HG02571 (cell line): ENCODE results near the gene P4HA1.
"Not testable (repeated sequence)": the region's sequence is repeated elsewhere in the genome, so short reads cannot be mapped to it uniquely, and the experiment has no call there.

Source experiments
- ATAC-seq: cut with Tn5 transposase; IDR thresholded peaks from one replicate; pipeline ENCODE4 v1.9.1; 2021; ENCODE audit warnings: mild to moderate bottlenecking, moderate library complexity; ENCODE audit not compliant: unreplicated experiment

Gene P4HA1

DNA sequence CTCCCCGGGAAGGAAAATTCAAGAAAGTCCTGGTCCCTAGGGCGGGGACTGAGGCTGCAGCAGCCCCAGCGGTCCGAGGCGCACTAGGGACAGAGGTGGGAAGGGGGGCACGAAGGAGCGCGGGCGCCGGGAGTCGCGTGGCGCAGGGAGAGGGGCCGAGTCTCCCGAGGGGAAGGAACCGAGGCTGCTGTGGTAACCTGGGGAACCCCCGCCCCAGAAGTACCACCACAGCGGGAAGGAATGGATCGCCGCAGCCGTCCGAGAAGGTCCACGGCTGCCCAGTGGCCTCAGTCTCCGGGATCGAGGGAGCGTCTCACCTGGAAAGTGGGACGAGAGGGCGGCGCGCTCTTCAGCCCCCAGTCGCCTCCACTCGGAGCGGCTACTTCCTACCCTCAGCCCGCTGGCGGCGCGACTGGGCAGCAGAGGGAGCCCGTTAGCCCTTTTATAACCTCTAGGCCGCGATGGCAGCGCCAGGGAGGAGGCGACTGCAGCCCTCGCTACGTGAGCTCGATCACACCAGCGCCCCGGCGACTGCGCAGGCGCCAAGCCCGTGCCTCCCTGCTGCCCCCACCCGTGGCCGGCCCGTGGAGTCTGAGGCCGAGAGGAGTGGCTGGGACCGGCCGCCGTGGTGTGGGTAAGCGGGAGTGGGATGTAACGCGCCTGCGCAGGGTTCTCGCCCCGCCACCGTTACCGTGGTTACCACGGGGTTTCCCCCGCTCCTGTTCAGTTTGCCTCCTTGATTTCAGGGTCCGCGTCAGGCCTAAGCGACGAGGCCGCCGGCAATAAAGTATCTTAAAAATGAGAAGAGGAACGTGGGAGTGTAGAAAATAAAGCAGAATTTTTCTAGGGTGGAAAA is at the start of gene P4HA1:
P4HA1 (minus strand) TSS at position 418 of the 856 bp plus-strand sequence. CDS start 21,983 bp downstream, outside the sequence.
- ATAC-seq = peak; percentile 81

GRCh38 chr10:73141603-73142002 is 44.9 kb upstream of the P4HA1 start:
- ATAC-seq = no peak

GRCh38 chr10:73139251-73139650 is 42.6 kb upstream of the P4HA1 start:
- no peak for ATAC-seq

GRCh38 chr10:73136627-73137026 is 40.0 kb upstream of the P4HA1 start:
- ATAC-seq = no peak

- ATAC-seq = no peak
These were observed 38.1 kb upstream of the P4HA1 start for GRCh38 chr10:73134727-73135126.

DNA sequence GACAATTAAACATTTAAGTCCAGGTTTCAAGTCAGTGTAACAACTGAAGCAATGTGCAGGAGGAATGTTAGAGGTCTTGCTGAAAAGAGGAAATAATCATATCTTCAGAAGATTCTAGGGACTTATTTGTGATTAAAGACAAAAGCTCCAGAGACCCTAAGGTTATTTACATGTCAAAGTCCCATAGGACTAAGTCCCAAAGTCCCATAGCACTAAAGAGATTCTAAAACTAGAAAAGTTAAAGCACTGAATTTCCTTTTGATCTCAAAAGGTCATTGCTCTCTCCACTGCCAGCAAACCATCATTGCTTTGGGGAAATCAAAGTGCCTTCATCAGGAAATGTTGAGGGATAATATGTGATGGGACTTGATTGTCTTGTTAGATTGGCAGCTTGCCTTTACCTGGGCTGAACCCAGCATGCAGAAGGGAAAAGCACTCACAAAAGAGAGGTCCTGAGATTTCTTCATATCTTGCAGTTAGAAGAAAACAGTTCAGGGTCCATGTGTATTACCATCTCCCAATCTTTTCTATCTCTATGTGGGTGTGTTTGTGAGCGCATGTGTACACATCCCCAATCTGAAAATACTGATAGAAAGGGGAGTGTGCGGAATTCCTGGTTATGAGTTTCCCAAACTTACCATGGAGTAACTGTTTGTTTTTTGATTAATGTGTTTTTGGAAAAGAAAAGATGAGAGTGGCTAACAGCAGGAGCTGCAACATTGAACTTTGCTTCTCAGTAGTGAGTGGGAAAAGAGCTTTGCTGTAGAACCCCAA is 35.4 kb upstream of the P4HA1 start:
- no peak for ATAC-seq

GRCh38 chr10:73131301-73131700 is 34.6 kb upstream of the P4HA1 start:
- no peak for ATAC-seq

DNA sequence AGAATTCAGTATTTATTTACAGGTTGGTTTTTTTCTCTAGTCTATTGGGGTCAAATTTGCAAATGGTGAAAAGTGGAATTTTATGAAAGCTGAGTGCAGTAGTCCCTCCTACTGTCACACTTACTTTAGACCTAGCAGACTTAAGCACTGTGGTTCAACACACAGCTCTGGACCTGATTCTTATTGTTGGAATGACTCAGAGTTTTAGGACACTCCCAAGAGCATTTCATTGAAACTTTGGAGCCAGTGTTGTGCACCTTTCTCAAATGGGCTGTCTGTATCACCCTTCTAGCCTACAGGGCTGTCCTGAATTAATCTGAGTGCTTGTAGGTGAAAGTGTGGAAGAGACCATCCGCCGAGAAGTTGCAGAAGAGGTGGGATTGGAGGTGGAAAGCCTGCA is 29.7 kb upstream of the P4HA1 start:
- ATAC-seq = no peak

DNA sequence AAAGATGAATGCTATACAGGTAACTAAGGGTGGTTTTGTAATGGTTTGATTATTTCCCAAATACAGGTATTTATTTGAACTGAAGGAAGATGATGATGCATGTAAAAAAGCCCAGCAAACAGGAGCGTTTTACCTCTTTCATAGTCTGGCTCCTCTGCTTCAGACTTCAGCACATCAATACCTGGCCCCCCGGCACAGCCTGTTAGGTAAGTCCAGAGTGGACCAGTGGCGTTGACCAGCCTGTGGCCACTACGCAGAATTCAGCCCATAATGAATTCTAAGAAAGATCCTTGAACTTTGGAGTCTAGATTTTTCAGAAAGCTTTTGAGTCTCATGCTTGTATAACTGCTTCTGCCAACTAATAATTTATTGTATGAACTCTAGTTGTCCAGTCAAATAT is 23.3 kb upstream of the P4HA1 start:
- no peak for ATAC-seq

- no peak for ATAC-seq
These were observed 22.8 kb upstream of the P4HA1 start for GRCh38 chr10:73119457-73119856.

- ATAC-seq = peak; percentile 78
These were observed 21.5 kb upstream of the P4HA1 start for GRCh38 chr10:73117976-73118743.

- no peak for ATAC-seq
These were observed 19.4 kb upstream of the P4HA1 start for GRCh38 chr10:73116017-73116416.

- ATAC-seq = no peak
These were observed 16.9 kb upstream of the P4HA1 start for GRCh38 chr10:73113551-73113950.

DNA sequence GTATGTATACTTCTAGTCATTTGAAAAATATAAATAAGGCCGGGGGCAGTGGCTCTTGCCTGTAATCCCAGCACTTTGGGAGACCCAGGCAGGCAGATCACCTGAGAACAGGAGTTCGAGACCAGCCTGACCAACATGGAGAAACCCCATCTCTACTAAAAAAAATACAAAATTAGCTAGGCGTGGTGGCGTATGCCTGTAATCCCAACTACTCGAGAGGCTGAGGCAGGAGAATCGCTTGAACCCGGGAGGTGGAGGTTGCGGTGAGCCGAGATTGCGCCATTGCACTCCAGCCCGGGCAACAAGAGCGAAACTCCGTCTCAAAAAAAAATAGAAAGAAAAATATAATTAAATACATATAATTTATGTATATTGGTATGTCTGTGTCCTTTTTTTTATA is 15.4 kb upstream of the P4HA1 start:
- not testable (repeated sequence) for ATAC-seq

DNA sequence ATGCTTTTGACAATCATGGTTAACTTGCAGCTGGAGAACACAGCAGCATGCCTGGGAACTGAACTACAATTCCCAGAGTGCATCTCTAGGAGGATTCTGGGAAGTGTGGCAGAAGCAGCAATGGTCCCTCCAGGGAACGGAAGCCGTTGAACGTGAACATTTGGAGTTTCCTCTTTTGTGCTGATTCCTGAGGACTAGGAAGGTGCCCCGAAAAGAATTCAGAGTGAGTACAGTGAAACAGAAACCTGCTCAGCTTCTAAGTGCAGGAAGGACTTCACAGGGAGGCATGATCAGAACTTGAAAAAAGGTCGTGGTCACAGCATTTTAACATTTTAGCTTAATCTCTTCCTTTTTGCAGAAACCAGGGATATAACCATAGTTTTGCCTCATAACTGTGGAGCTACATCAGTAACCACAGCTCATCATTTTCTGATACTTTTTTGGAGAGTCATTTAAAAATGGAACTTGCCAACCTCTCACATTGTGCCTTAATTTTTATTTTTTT is 13.7 kb upstream of the P4HA1 start, which contains the start of gene NUDT13:
NUDT13 (plus strand) TSS at position 111 of the 505 bp plus-strand sequence. CDS start 3,911 bp downstream, outside the sequence.
- ATAC-seq = peak; percentile 69

DNA sequence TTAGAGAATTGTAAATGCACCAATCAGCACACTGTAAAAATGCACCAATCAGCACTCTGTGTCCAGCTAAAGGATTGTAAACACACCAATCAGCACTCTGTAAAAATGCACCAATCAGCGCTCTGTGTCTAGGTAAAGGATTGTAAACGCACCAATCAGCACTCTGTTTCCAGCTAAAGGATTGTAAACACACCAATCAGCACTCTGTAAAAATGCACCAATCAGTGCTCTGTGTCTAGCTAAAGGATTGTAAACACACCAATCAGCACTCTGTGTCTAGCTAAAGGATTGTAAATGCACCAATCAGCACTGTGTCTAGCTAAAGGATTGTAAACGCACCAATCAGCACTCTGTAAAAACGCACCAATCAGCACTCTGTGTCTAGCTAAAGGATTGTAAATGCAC is 12.6 kb upstream of the P4HA1 start:
- not testable (repeated sequence) for ATAC-seq

DNA sequence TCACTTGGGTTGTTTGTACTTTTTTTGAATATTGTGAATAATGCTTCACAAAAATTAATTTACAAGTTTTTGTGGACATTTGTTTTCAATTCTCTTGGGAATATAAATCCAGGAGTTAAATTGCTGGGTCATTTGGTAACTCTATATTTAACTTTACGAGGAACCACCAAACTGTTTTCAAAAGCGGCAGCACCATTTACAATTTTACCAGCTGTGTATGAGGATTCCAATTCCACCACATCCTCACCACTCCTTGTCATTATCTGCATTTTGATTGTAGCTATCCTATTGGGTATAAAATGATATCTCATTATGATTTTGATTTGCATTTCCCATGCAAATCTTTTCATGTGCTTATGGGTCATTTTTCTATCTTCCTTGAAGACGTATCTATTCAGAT is 9.6 kb upstream of the P4HA1 start:
- no peak for ATAC-seq

DNA sequence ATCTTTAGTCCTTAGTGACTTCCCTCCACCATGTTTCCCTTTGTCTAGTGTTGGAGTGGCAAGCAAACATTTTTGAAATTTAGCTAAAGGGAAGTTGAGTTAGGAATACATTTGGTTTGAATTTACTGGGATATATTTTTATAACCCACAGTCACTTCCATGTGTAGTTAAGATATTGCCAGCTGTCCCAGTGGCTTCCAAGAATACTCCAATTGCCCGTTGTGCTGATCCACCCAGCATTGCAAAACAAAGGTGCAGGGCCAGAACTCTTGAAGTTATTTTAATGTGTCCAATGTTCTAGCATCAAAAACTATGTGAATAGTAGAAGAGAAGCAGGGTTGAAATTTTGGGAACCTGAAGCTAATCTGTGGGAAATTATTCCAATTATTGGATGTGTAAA is 2.5 kb upstream of the P4HA1 start:
- no peak for ATAC-seq

GRCh38 chr10:73097305-73097670 is 622 bp upstream of the P4HA1 start:
- no peak for ATAC-seq

DNA sequence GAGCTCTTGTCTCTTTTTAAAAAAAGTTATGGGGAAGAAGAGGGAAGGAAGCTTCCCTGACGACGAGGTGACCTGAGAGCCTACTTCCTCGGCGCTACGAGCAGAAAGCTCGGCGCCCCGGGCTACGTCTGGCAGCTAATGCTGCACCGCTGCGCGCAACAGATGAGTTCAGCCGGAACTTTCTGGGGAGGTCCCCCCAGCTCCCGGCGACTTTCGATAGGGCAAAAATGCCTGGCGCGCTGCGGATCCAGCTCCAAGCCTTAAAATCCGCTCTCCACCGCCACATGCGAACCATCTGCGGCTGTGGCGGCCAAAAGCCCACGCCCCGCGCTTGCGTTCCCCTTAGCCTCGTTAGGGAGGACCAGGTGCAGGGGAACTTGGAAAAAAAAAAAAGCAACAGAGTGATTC is 621 bp downstream of the P4HA1 start:
- peak; percentile 36 for ATAC-seq

DNA sequence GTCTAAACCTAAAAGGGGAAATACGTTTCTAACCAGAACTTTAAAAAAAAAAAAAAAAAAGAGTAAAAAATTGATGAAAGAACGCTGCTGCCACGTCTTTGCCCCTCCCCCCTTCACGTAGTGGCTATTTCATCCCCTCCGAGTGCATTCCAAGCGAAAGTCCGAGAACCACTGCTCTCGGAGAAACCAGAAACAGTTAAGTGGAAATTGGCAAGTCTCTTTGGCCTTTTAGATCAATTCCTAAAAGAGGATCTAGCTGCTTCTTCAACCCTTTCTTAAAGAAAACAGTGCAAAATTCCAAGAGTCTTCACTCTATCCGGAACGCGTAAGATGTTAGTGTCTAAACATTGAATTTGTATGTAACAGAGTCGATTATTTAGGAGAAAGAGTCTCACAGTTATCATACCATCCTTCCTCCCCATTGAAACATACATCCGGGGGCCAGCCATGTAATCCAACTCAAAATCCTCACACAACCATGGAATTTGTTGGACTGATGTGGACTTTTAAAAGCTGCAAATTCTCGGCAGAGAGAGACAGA is 1.1 kb downstream of the P4HA1 start:
- ATAC-seq = no peak
